IPS-15b (cell line): ENCODE measurements around the gene TIMM29.

Source experiments
- H3K27me3 ChIP-seq: one replicate; pipeline ENCODE4 v1.6.1; 2013; ENCODE audit warnings: low read length; ENCODE audit not compliant: control insufficient read depth, insufficient read depth
- H3K36me3 ChIP-seq: one replicate; pipeline ENCODE4 v1.6.1; 2013; ENCODE audit warnings: low read length; ENCODE audit not compliant: control insufficient read depth, insufficient read depth
- H3K4me1 ChIP-seq: one replicate; pipeline ENCODE4 v1.6.1; 2013; ENCODE audit warnings: mild to moderate bottlenecking, low read length; ENCODE audit not compliant: control insufficient read depth, insufficient read depth
- H3K4me3 ChIP-seq: one replicate; pipeline ENCODE4 v1.5.1; 2013; ENCODE audit warnings: low read depth, low read length
- H3K9ac ChIP-seq: one replicate; pipeline ENCODE4 v1.6.1; 2013; ENCODE audit warnings: low read depth, mild to moderate bottlenecking, low read length
- H3K9me3 ChIP-seq: one replicate; pipeline ENCODE4 v1.6.1; 2013; ENCODE audit warnings: mild to moderate bottlenecking, low read length; ENCODE audit not compliant: control insufficient read depth, insufficient read depth

The TIMM29 gene

DNA sequence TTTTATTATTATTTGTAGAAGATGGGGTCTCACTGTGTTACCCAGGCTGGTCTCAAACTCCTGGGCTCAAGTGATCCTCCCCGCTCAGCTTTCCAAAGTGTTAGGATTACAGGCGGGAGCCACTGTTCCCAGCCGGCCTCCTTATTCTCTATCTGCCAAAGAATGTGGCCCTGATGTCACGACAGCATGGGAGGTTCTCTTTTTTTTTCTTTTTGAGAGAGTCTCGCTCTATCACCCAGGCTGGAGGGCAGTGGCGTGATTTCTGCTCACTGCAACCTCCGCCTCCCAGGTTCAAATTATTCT is 33.7 kb upstream of the TIMM29 start:
- Histone ChIP-seq H3K9me3 (no peaks in the 10 kb centered on the region), H3K9ac (no peak overlapping the region), H3K27me3 (no peaks in the 10 kb centered on the region), H3K36me3 (no peaks in the 10 kb centered on the region), H3K4me1 (peaks cover 21% of the 10 kb centered on the region), H3K4me3 (no peak overlapping the region)

DNA sequence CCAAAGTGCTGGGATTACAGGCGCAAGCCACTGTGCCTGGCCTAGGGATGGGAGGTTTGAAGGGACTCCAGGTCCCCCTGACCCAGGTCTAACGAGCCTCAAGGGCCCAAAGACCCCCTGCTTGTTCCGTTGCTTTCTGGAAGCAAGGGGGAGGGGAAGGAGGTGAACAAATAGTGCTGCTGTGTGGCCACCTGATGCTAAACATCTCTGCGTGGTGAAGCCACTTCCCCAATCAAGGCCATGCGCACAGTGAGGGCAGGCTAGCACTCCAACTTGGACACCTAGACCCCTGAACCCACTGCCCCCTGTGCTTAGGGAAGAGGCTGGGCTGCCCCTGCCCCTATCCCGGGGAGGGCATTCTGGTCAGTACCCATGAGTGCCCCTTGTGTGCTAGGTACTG is 33.2 kb upstream of the TIMM29 start:
- Histone ChIP-seq H3K27me3 (no peaks in the 10 kb centered on the region), H3K4me3 (no peak overlapping the region), H3K4me1 (peaks cover 21% of the 10 kb centered on the region), H3K9me3 (no peaks in the 10 kb centered on the region), H3K9ac (no peak overlapping the region), H3K36me3 (no peaks in the 10 kb centered on the region)

DNA sequence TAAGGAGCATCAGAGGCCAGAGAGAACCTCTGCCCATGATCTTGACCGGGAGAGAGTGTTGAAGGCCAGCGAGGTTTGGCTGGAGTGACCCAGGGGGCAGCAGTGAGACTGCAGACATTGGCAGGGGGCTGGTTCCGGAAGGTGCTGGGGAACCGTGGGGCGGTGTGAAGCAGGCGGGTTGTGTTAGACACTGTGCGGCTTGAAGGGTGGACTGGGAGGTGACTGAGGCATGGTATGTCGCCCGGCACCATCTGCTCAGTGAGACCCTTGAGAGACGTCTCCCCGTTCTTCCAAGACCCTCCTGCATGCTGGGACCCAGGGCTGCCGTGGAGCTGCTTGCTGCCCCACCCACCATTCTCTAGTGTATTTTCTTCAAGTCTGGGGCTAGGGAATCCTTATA is 32.7 kb upstream of the TIMM29 start:
- Histone ChIP-seq H3K9me3 (no peaks in the 10 kb centered on the region), H3K9ac (no peak overlapping the region), H3K4me3 (no peak overlapping the region), H3K4me1 (peaks cover 19% of the 10 kb centered on the region), H3K27me3 (no peaks in the 10 kb centered on the region), H3K36me3 (no peaks in the 10 kb centered on the region)

DNA sequence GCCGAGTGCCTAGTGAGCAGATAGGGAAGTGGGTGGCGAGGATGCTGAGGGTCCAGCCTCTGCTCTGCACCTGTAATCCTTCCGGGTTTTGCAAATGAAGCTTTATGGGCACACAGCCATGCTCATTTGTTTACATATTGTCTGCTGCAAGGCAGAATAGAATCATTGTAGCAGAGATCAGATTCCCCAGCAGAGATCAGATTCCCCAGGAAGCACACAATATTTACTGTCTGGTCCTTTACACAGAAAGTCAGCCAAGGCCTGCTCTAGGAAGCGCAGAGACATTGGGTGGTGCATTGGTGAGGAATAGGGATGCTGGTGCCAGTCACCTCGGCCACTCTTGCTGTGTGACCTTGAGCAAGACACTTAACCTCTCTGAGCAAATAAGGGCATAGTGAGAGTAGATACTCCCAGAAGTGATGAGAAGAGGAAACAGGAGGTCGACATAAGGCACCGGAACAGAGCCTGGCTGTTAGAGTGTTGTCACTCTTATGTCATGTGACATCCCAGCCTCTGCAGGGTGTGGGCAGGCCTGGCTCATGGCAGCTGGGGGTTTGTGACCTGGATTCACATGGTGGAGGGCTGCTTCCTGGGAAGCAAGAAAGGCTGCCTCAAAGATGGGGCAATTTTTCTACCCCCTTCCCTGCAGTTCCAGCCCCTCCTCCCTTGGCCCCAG is 31.6 kb upstream of the TIMM29 start:
- Histone ChIP-seq H3K36me3 (no peaks in the 10 kb centered on the region), H3K9me3 (no peaks in the 10 kb centered on the region), H3K4me1 (peaks cover 15% of the 10 kb centered on the region), H3K4me3 (no peak overlapping the region), H3K27me3 (no peaks in the 10 kb centered on the region), H3K9ac (no peak overlapping the region)

DNA sequence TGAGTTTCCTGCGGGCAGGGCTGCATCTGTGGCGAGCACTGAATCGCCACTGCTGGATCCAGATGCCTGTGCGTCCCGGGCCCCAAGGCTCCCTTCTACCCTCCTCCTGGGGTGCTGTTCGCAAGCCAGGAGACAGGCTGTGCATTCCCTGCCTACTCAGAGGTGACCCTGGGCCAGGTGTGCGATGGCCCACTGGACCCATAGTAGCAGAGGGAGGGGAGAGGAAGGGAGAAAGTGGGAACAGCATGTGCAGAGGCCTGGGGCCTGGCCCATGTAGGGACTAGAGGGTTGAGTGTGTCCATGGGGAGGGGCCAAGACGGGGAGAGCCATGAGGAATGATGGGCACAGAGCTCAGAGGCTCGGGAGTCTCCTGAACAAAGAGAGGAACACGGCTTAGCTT is 30.0 kb upstream of the TIMM29 start:
- peak overlapping the region; percentile 54 for H3K9ac ChIP-seq
- H3K4me1 ChIP-seq, result peaks cover 12% of the 10 kb centered on the region
- H3K27me3 ChIP-seq, result no peaks in the 10 kb centered on the region
- no peak overlapping the region for H3K4me3 ChIP-seq
- H3K36me3 ChIP-seq, result no peaks in the 10 kb centered on the region
- no peaks in the 10 kb centered on the region for H3K9me3 ChIP-seq

DNA sequence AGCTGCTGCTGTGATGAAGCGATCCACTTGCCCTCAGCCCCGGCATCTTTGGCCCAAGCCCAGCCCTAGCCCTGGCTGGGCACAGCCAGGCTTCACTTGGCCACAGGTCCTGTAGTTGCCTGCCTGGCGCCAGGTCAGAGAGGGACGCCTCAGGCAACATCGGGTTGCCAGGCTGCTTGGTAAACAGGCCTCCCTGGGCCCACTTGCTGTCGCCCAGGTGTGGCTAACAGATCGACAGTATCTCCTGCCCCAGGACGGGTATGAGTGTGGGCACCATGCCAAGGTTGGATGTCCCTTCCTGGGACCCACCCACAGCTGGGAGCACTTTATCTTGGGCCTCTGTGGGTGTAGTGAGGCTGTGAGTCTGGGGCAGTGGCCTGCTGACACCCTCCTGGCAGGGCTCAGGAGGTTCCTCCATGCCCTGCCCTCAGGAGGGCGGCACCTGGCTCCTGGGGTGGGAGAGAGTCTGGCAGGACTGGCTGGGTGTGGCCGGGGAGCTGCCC is 29.4 kb upstream of the TIMM29 start:
- no peak overlapping the region for H3K9ac ChIP-seq
- peaks cover 7% of the 10 kb centered on the region for H3K4me1 ChIP-seq
- no peaks in the 10 kb centered on the region for H3K9me3 ChIP-seq
- peaks cover 2% of the 10 kb centered on the region for H3K36me3 ChIP-seq
- H3K27me3 ChIP-seq, result no peaks in the 10 kb centered on the region
- H3K4me3 ChIP-seq, result no peak overlapping the region

DNA sequence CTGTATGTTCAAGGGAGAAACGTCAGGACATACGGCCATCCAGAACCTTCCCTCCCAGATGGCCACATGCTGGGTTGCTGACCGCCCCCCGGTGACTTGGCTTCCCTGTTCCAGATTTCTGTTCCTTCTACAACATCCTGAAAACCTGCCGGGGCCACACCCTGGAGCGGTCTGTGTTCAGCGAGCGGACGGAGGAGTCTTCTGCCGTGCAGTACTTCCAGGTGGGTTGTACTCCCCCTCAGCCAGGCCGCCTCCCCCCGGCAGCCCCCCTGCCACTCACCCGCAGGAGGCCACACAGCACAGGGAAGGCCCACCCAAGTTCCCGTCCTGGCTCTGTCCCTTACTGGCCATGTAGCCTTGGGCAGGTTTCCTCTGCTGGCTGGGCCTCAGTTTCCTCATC is 20.7 kb upstream of the TIMM29 start:
- Histone ChIP-seq H3K9ac (no peak overlapping the region), H3K27me3 (no peaks in the 10 kb centered on the region), H3K36me3 (peaks cover 43% of the 10 kb centered on the region), H3K4me3 (no peak overlapping the region), H3K4me1 (no peaks in the 10 kb centered on the region), H3K9me3 (no peaks in the 10 kb centered on the region)

DNA sequence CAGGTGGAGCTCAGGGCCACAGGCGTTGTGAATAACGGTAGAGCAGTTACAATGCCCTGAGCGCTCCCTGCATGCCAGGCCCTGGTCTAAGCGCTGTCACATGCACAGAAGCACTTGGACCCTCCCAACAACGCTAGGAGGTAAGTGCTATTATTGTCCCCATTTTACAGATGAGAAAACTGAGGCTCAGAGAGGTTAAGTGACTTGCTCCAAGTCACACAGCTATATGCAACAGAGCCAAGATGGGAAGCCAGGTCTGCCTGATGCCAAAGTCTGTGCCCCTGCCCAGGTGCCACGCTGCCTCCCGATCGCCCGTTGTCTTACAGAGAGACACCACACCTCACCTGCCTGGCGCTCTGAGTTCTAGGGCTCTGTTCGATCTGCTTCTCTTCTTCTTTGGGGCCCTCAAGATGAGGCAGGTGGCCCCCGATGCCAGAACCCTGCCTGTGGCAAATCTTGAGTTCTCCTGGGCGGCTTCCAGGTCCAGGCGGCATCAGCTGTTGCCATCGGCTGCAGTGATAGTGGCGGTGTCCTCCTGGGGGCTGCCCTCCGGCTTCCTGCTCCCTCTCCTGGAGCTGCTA is 20.1 kb upstream of the TIMM29 start:
- Histone ChIP-seq H3K27me3 (no peaks in the 10 kb centered on the region), H3K36me3 (peaks cover 44% of the 10 kb centered on the region), H3K4me1 (no peaks in the 10 kb centered on the region)

DNA sequence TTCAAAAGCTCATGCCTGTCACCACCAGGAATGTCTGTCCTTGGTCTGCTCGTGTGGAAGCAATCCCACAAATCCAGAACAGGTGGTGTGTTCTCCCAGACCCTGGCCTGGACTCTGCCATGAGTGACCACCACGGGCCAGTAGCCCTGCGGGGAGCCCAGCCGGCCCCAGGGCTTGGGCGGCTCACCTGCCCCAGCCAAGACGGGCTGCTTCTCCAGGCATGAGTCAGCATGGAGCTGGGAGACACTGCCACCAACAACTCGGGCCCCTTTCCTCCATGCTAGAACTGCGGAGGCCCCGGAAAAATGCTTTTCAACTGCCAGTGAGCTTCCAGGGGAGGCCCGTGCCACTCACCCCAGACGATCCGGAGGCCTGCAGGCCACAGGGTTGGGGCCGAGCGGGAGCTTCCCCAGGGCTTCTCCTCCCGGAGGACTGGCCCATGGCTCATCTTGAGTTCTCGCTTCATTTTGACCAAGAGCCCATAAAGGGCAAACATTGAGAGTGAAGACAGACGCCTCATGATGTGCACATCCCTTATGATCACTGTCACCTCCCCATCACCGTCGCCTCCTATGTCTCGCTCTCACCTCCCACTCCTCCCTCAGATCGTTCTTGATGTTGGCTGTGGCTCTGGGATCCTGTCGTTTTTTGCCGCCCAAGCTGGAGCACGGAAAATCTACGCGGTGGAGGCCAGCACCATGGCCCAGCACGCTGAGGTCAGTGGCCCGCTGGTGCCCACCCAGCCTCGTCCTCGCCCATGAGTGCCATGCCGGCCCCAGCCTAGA is 16.8 kb upstream of the TIMM29 start:
- H3K9me3 ChIP-seq, result no peaks in the 10 kb centered on the region
- H3K4me3 ChIP-seq, result no peak overlapping the region
- no peaks in the 10 kb centered on the region for H3K27me3 ChIP-seq
- no peak overlapping the region for H3K9ac ChIP-seq
- no peaks in the 10 kb centered on the region for H3K4me1 ChIP-seq
- H3K36me3 ChIP-seq, result peaks cover 65% of the 10 kb centered on the region

More for the DNA sequence above, 20.1 kb upstream of the TIMM29 start:
- Histone ChIP-seq H3K9me3 (no peaks in the 10 kb centered on the region), H3K4me3 (no peak overlapping the region), H3K9ac (no peak overlapping the region)

DNA sequence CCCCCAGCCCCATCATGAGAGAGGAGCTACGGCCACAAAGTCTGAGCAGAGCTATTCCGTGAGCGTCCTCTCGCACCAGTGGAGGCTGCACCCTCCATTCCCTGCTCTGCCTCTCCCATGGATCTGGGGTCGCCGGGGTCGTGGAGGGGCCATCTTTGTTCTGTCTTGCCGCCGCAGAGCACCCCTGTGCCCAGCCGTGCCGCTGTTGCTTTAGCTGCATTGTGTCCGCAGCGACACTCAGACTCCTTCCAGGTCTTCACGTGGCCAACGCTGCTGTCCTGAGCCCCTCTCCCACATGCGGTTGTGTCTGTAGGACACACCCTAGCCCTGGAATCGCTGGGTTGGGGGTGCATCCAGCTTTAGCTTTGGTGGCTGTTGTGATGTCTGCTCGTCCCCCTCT is 16.0 kb upstream of the TIMM29 start:
- Histone ChIP-seq H3K27me3 (no peaks in the 10 kb centered on the region), H3K4me1 (no peaks in the 10 kb centered on the region), H3K9me3 (no peaks in the 10 kb centered on the region), H3K4me3 (no peak overlapping the region), H3K36me3 (peaks cover 62% of the 10 kb centered on the region), H3K9ac (no peak overlapping the region)

DNA sequence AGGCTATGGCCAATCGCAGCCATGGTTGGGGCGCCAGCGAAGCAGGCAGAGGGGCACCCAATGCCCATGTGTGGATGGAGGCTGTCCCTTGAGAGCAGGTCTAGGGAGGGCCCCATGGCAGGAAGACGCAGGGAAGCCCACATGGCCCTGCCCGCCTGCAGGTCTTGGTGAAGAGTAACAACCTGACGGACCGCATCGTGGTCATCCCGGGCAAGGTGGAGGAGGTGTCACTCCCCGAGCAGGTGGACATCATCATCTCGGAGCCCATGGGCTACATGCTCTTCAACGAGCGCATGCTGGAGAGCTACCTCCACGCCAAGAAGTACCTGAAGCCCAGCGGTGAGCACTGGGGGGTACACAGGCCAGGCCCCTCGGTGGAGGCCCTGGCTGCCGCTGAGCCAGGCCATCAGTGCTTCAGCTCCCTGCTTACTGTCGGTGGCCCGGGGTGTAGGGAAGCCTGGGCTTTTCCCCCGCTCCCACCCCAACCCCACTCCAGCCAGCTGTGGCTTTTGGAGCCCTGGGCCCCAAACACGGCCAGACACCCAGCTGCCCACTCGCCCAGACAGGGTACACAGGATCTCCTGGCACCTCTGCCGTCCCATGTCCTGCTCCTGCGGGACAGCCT is 14.8 kb upstream of the TIMM29 start:
- Histone ChIP-seq H3K4me1 (no peaks in the 10 kb centered on the region), H3K4me3 (no peak overlapping the region), H3K9me3 (no peaks in the 10 kb centered on the region), H3K9ac (no peak overlapping the region), H3K36me3 (peaks cover 56% of the 10 kb centered on the region), H3K27me3 (no peaks in the 10 kb centered on the region)
